Nephron progenitor cell (in vitro differentiated cells): ENCODE results near the gene RAB10.

Source experiments
- DNase-seq: peaks from one replicate; pipeline ENCODE4 v3.0.0; 2021
- H3K27ac Mint-ChIP-seq: 2 replicates; pipeline ENCODE4 v1.8.0; 2021; ENCODE audit warnings: mild to moderate bottlenecking, moderate library complexity, mixed read lengths
- H3K27me3 Mint-ChIP-seq: 2 replicates; pipeline ENCODE4 v1.8.0; 2021; ENCODE audit warnings: mild to moderate bottlenecking, low read depth, mixed read lengths; ENCODE audit not compliant: poor library complexity
- H3K36me3 Mint-ChIP-seq: 2 replicates; pipeline ENCODE4 v1.8.0; 2021; ENCODE audit warnings: low read depth, mixed read lengths
- H3K4me1 Mint-ChIP-seq: 2 replicates; pipeline ENCODE4 v1.8.0; 2021; ENCODE audit warnings: mixed read lengths
- H3K4me3 Mint-ChIP-seq: 2 replicates; pipeline ENCODE4 v1.8.0; 2021; ENCODE audit warnings: mild to moderate bottlenecking, moderate library complexity, mixed read lengths
- H3K9me3 Mint-ChIP-seq: 2 replicates; pipeline ENCODE4 v1.8.0; 2021; ENCODE audit warnings: mild to moderate bottlenecking, moderate library complexity, mixed read lengths
- TF ChIP-seq, protein P1 (sequence below): fragments of 200-600 bp; sonication (generic); IDR thresholded peaks from 2 replicates; pipeline ENCODE4 v1.5.0; 2021; ENCODE audit warnings: antibody characterized with exemption

Gene RAB10

DNA sequence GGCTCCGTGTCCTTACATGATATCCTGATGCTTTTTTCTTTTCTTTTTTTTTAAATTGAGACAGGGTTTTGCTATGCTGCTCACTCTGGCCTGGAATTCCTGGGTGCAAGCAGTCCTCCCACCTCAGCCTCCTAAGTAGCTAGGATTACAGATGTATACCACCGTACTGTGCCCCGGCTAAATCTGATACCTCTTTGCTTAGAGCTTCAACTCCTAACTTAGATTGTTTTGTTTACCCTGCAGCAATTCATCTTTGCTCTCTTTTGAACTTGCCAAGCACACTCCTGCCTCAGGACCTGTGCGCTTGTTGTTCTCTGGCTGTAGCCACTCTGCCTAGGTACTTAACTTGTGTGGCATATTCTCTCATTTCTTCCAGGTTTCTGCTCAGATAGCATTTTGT, 24.5 kb downstream of the RAB10 start:
- no peaks in the 10 kb centered on the region for H3K9me3 Mint-ChIP-seq
- no peak overlapping the region for H3K4me3 Mint-ChIP-seq
- DNase-seq: no peak
- peak overlapping the region; percentile 82 for H3K27ac Mint-ChIP-seq
- TF ChIP-seq, protein P1, sequence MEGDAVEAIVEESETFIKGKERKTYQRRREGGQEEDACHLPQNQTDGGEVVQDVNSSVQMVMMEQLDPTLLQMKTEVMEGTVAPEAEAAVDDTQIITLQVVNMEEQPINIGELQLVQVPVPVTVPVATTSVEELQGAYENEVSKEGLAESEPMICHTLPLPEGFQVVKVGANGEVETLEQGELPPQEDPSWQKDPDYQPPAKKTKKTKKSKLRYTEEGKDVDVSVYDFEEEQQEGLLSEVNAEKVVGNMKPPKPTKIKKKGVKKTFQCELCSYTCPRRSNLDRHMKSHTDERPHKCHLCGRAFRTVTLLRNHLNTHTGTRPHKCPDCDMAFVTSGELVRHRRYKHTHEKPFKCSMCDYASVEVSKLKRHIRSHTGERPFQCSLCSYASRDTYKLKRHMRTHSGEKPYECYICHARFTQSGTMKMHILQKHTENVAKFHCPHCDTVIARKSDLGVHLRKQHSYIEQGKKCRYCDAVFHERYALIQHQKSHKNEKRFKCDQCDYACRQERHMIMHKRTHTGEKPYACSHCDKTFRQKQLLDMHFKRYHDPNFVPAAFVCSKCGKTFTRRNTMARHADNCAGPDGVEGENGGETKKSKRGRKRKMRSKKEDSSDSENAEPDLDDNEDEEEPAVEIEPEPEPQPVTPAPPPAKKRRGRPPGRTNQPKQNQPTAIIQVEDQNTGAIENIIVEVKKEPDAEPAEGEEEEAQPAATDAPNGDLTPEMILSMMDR: no peak
- no peaks in the 10 kb centered on the region for H3K27me3 Mint-ChIP-seq
- peaks cover 47% of the 10 kb centered on the region for H3K36me3 Mint-ChIP-seq
- peaks cover 17% of the 10 kb centered on the region for H3K4me1 Mint-ChIP-seq

DNA sequence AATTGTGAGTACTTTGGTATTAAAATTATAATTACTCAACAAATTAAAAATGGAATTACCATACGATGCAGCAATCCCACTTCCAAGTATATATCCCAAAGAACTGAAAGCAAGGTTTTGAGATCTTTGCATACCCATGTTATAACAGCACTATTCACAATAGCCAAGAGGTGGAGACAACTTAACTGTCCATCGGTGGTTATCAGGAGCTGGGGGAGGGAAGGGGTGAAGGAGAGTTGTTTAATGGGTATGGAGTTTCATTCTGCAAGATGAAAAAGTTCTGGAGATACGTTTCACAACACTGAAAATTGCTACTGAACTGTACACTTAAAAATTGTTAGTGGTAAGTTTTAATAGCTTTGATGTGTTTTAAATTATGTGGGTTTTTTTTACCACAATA, 25.7 kb downstream of the RAB10 start:
- TF ChIP-seq, protein P1: no peak
- DNase-seq: no peak
- Mint-ChIP-seq H3K36me3 (peaks cover 53% of the 10 kb centered on the region), H3K9me3 (no peaks in the 10 kb centered on the region), H3K27ac (no peak overlapping the region), H3K27me3 (no peaks in the 10 kb centered on the region), H3K4me3 (no peak overlapping the region), H3K4me1 (peaks cover 17% of the 10 kb centered on the region)

DNA sequence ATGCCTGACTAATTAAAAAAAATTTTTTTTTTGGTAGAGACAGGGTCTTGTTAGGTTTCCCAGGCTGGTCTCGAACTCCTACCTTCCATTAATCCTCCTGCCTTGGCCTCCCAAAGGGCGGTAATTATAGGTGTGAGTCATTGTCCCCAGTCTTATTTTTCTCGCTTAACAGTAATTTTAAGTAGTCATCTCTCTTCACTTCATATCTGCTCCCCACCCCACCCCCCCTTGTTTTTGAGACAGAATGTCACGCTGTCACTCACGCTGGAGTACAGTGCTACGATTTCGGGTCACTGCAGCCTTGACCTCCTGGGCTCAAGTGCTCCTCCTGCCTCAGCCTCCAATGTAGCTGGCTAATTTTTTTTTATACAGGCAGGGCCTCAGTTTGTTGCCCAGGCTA, 27.7 kb downstream of the RAB10 start:
- no peaks in the 10 kb centered on the region for H3K27me3 Mint-ChIP-seq
- H3K4me1 Mint-ChIP-seq: peaks cover 17% of the 10 kb centered on the region
- DNase-seq: no peak
- no peaks in the 10 kb centered on the region for H3K9me3 Mint-ChIP-seq
- H3K4me3 Mint-ChIP-seq: no peak overlapping the region
- no peak overlapping the region for H3K27ac Mint-ChIP-seq
- TF ChIP-seq, protein P1: no peak
- peaks cover 64% of the 10 kb centered on the region for H3K36me3 Mint-ChIP-seq

DNA sequence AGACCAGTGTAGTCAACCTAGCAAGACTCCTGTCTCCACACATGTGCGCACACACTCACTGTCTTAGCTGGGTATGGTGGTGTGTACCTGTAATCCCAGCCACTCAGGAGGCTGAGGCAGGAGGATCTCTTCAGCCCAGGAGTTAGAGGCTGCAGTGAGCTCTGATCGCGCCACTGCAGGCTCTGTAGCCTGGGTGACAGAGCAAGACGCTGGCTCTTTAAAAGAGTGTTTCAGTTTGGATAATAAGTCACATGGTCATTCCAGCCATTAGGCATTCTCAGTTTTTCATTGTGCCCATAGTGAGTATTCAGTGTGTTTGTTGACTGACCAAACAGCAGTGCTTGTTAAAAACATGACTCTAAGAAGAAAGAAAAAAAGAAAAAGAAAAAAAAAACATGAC, 31.0 kb downstream of the RAB10 start:
- Mint-ChIP-seq H3K9me3 (peaks cover 2% of the 10 kb centered on the region), H3K27me3 (no peaks in the 10 kb centered on the region), H3K27ac (no peak overlapping the region), H3K4me1 (peaks cover 5% of the 10 kb centered on the region), H3K36me3 (peaks cover 72% of the 10 kb centered on the region), H3K4me3 (no peak overlapping the region)
- DNase-seq: no peak
- TF ChIP-seq, protein P1: no peak

DNA sequence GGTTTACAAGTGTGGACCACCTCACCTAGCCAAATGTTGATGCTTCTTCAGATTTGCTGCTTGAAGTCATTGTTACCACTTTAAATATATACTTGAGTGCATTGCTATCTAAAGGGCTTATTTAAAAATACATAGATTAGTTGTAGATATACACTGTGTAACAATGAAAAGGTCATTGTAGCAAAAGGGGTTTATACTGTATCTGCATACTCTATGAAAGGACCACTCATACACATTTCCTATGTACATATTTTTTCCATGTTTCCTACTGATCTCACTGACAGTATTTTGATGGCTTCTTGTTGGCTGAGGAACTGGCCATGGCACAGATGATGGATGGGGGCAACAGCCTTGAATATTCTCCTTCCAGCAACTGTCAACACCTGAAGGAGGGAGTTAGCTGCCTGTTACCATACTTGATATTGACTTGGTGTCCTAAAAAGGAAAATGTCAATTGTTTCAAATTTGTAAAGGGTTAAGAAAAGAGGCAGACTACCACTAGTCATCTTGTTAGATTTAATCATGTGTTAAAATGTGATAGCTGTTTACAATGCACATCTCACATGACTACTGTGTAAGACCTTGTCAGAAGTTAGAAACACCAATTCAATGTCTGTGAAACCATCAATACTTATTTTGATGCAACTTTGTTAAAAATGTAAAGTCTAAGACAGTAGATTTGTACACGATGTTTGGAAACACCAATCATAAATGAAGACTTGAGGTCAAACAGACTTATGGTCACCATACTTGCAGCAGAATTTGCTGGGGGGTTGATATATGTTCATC, 33.5 kb downstream of the RAB10 start:
- no peak overlapping the region for H3K4me3 Mint-ChIP-seq
- TF ChIP-seq, protein P1: no peak

DNA sequence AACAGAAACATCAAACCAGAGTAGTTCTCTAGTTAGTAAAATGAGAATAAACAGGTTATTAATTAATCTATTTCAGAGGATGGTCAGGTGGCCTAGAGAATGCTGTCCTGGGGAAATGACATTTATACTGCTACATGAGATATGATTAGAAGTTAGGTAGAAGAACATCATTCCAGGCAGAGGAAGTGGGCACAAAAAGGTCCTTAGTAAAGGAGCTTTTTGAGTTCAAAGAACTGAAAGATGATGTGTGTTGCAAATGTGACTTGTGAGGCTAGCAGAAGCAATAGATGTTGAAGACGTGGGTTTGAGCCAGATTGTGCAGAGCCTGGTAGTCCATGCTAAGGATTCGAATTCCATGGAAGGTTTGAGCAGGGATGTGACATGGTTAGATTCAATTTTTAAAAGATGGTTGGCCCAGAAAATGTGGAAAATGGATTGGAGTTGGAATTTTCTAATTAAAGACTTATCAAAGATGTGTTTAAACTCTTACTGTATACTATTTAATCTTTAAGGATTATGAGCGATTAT, 34.2 kb downstream of the RAB10 start:
- peaks cover 5% of the 10 kb centered on the region for H3K9me3 Mint-ChIP-seq
- H3K4me1 Mint-ChIP-seq: peaks cover 12% of the 10 kb centered on the region
- no peak for DNase-seq
- H3K36me3 Mint-ChIP-seq: peaks cover 66% of the 10 kb centered on the region
- no peaks in the 10 kb centered on the region for H3K27me3 Mint-ChIP-seq
- H3K27ac Mint-ChIP-seq: peak overlapping the region; percentile 33
- TF ChIP-seq, protein P1: no peak
- no peak overlapping the region for H3K4me3 Mint-ChIP-seq

More for the DNA sequence above, 33.5 kb downstream of the RAB10 start:
- H3K9me3 Mint-ChIP-seq: peaks cover 5% of the 10 kb centered on the region
- peaks cover 8% of the 10 kb centered on the region for H3K4me1 Mint-ChIP-seq
- H3K27me3 Mint-ChIP-seq: no peaks in the 10 kb centered on the region
- H3K27ac Mint-ChIP-seq: peak overlapping the region; percentile 33
- H3K36me3 Mint-ChIP-seq: peaks cover 66% of the 10 kb centered on the region
- no peak for DNase-seq
